GM12878 (cell line): ENCODE results near the gene OR11A1. TPM values are rescaled to one million over a fixed set of nuclear protein-coding genes. Genes with fewer than 3 reads are reported as not detected.

ENCODE experiments used
- ATAC-seq: fragments of 200-7000 bp; cut with Tn5 transposase; 3 replicates; pipeline ENCODE4 v1.9.1; 2020; ENCODE audit warnings: mild to moderate bottlenecking, moderate library complexity
- BruUV-seq: library from RNA; stranded (reverse); fragments of 400-500 nt; replicated peaks from 2 replicates; lab custom pipeline; 2021; lab: Mats Ljungman, UMichigan
- CTCF ChIA-PET: fragments of 300-600 bp; sonication (Branson Sonifier 250); formaldehyde crosslinking; extraction: SDS; loops from one replicate; lab custom pipeline; 2021; ENCODE audit warnings: inconsistent platforms; lab: Yijun Ruan, JAX
- POLR2A ChIA-PET: fragments of 350-600 bp; formaldehyde crosslinking; extraction: SDS; loops from one replicate; lab custom pipeline; 2021; ENCODE audit warnings: inconsistent platforms; lab: Charles Lee
- RAD21 ChIA-PET: fragments of 300-600 bp; sonication (Branson Sonifier 250); formaldehyde crosslinking; loops from one replicate; lab custom pipeline; 2023; ENCODE audit warnings: antibody characterized with exemption; ENCODE audit not compliant: unreplicated experiment; lab: Charles Lee
- SMC1A ChIA-PET: fragments of 300-600 bp; sonication (Branson Sonifier 250); formaldehyde crosslinking; loops from one replicate; lab custom pipeline; 2023; ENCODE audit not compliant: unreplicated experiment, uncharacterized antibody; lab: Charles Lee
- DNase-seq: peaks from one replicate; pipeline ENCODE4 v3.0.0-alpha.2; 2011; ENCODE audit warnings: low read depth, low spot score
- FAIRE-seq: peaks from 3 replicates; lab custom pipeline; 2011; peaks lifted over from hg19 to GRCh38; lab: Jason Lieb, UNC
- H2AFZ ChIP-seq: 2 replicates; pipeline ENCODE4 v1.6.0; 2011; ENCODE audit warnings: low read depth, low read length, control low read depth; ENCODE audit not compliant: control insufficient read depth
- H3K27ac ChIP-seq: 2 replicates; pipeline ENCODE4 v1.5.1; 2011; ENCODE audit warnings: control low read depth; ENCODE audit not compliant: control insufficient read depth, insufficient read depth
- H3K27me3 ChIP-seq, 2 experiments: replicated peaks in 1 of 2; 2 replicates each; pipeline versions ENCODE4 v1.6.0 to v1.6.1; 2011; ENCODE audit warnings: low read length in 1 of 2; ENCODE audit not compliant: control insufficient read depth in 2 of 2, insufficient read depth in 2 of 2
- H3K36me3 ChIP-seq, 2 experiments: 2 replicates each; pipeline ENCODE4 v1.5.1; 2011; ENCODE audit warnings: low read length in 1 of 2; ENCODE audit not compliant: control insufficient read depth in 2 of 2, insufficient read depth in 2 of 2
- H3K4me1 ChIP-seq: 2 replicates; pipeline ENCODE4 v1.6.1; 2011; ENCODE audit warnings: mild to moderate bottlenecking, low read length, moderate library complexity, mixed read lengths; ENCODE audit not compliant: control insufficient read depth, insufficient read depth
- H3K4me2 ChIP-seq: 2 replicates; pipeline ENCODE4 v1.6.0; 2011; ENCODE audit warnings: control low read depth; ENCODE audit not compliant: control insufficient read depth, insufficient read depth
- H3K4me3 ChIP-seq: fragments of 200-600 bp; sonication (generic); 2 replicates; pipeline ENCODE4 v1.5.1; 2016
- H3K79me2 ChIP-seq: 2 replicates; pipeline ENCODE4 v1.6.0; 2011; ENCODE audit warnings: low read length; ENCODE audit not compliant: control insufficient read depth, insufficient read depth
- H3K9ac ChIP-seq: 2 replicates; pipeline ENCODE4 v1.8.0; 2011; ENCODE audit warnings: low read length, control low read depth, mixed read lengths; ENCODE audit not compliant: control insufficient read depth, insufficient read depth
- H3K9me3 ChIP-seq: replicated peaks from 3 replicates; pipeline ENCODE4 v1.5.1; 2011; ENCODE audit warnings: mild to moderate bottlenecking, low read length; ENCODE audit not compliant: control insufficient read depth, insufficient read depth
- H4K20me1 ChIP-seq: 2 replicates; pipeline ENCODE4 v1.6.0; 2011; ENCODE audit not compliant: control insufficient read depth, insufficient read depth
- CBX5 ChIP-seq: sonication (generic); IDR thresholded peaks from 2 replicates; pipeline ENCODE4 v1.6.1; 2016; ENCODE audit warnings: low read depth, moderate library complexity, mild to moderate bottlenecking, inconsistent platforms
- RAD21 ChIP-seq: IDR thresholded peaks from 2 replicates; pipeline ENCODE4 v1.6.1; 2011; ENCODE audit warnings: mild to moderate bottlenecking, low read depth, low read length, moderate library complexity; ENCODE audit not compliant: insufficient read depth
- SMC3 ChIP-seq: IDR thresholded peaks from 2 replicates; pipeline ENCODE4 v1.6.1; 2011; ENCODE audit warnings: low read length, improper control_type of control experiment, borderline replicate concordance
- in situ Hi-C: fragments of 300-500 bp; cut with MboI; formaldehyde crosslinking; loops from 9 replicates; pipeline ENCODE4 v1.14.3; 2018; ENCODE audit warnings: mixed read lengths
- intact Hi-C: fragments of 100-400 bp; cut with micrococcal nuclease; formaldehyde crosslinking; loops from one replicate; pipeline ENCODE4 v1.14.2; 2022; ENCODE audit not compliant: unreplicated experiment
- polyA plus RNA-seq, 11 experiments: library from polyadenylated mRNA; depleted of rRNA in 4 of 11; unstranded in 6 of 11; stranded (reverse) in 5 of 11; fragments of >200 nt; fragmentation: Nextera tagmentation in 4 of 11; fragmentation: Illumina TruSeq in 1 of 11; extraction: Ambion mirVana in 4 of 11; extraction: Trizol in 1 of 11; gene quantifications; 1 replicate in 1 of 11; 2 replicates in 10 of 11; pipeline versions ENCODE4 v1.2.1 to v1.2.3, GENCODE V29; 2011 to 2016; ENCODE audit warnings: inconsistent platforms in 2 of 11, missing spikeins in 2 of 11, low read depth in 1 of 11
- total RNA-seq, 4 experiments: library from RNA; depleted of rRNA in 3 of 4; stranded (reverse); fragments of >200 nt in 3 of 4; fragmentation: Illumina TruSeq in 1 of 4; extraction: Trizol in 1 of 4; gene quantifications; 2 replicates each; pipeline versions ENCODE4 v1.2.1 to v1.2.3, GENCODE V29; 2013 to 2021
- TF ChIP-seq, protein P1 (sequence below), 3 experiments: IDR thresholded peaks in 2 of 3; conservative IDR thresholded peaks in 1 of 3; 2 replicates each; pipeline ENCODE4 v1.5.1; 2011; ENCODE audit warnings: low read depth in 3 of 3, low read length in 3 of 3, mild to moderate bottlenecking in 3 of 3, control low read depth in 2 of 3, moderate library complexity in 2 of 3, inconsistent platforms in 1 of 3, mixed read lengths in 1 of 3; ENCODE audit not compliant: control insufficient read depth in 2 of 3, insufficient read depth in 1 of 3; ENCODE audit errors: extremely low read depth in 1 of 3

Gene OR11A1
- total and polyA plus RNA-seq, 10 of the 15 experiments (the other 5 are each of a cell fraction or from before 2014, with no cell fraction given): not detected

DNA sequence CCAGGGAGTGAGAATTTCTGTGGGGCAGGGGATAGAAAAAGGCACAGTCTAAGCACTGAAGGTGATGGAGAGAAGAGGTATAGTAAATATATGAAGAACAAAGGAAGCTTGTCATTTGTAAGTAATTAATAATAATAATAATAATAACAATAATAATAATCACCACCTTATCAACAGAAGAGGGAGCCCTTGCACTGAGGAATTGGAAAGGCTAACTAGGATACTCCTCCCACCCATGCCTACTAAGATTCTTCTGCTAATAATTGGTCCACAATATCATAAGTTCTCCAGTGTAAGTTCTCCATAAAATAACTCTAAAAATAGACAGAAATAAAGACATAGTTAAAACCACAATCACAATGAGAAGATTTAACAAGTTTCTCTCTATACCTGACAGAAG, 80.9 kb downstream of the OR11A1 start:
- ChIA-PET POLR2A (no interaction called here), RAD21 (interaction anchor here (1.0 to 2.6 kb wide), 3 partner anchors 8 to 278 kb away, joined by 3 to 19 read pairs (median 9); no protein-coding TSS in a partner anchor), SMC1A (interaction anchor here (1.1 to 3.4 kb wide), 3 partner anchors 50 to 212 kb away, joined by 3 to 20 read pairs (median 6); no protein-coding TSS in a partner anchor), CTCF (interaction anchor here (1.1 to 3.2 kb wide), 6 partner anchors 17 to 277 kb away, joined by 3 to 30 read pairs (median 6); no protein-coding TSS in a partner anchor)
- no peaks in the 10 kb centered on the region for H3K27me3 ChIP-seq
- intact Hi-C loops (loop anchor here (1.0 kb wide), 1 partner anchor 213 kb away; no protein-coding TSS in a partner anchor), in situ Hi-C loops (no loop called here)
- no peak overlapping the region for H3K4me2 ChIP-seq
- H3K36me3 ChIP-seq: no peaks in the 10 kb centered on the region
- H3K4me3 ChIP-seq: no peak overlapping the region
- no peaks in the 10 kb centered on the region for H3K79me2 ChIP-seq
- no peak overlapping the region for H3K27ac ChIP-seq
- TF ChIP-seq CBX5 (no peak), SMC3 (peak; percentile 41; the same call in 1 of the 2 replicates), RAD21 (peak; percentile 59)
- TF ChIP-seq, protein P1, sequence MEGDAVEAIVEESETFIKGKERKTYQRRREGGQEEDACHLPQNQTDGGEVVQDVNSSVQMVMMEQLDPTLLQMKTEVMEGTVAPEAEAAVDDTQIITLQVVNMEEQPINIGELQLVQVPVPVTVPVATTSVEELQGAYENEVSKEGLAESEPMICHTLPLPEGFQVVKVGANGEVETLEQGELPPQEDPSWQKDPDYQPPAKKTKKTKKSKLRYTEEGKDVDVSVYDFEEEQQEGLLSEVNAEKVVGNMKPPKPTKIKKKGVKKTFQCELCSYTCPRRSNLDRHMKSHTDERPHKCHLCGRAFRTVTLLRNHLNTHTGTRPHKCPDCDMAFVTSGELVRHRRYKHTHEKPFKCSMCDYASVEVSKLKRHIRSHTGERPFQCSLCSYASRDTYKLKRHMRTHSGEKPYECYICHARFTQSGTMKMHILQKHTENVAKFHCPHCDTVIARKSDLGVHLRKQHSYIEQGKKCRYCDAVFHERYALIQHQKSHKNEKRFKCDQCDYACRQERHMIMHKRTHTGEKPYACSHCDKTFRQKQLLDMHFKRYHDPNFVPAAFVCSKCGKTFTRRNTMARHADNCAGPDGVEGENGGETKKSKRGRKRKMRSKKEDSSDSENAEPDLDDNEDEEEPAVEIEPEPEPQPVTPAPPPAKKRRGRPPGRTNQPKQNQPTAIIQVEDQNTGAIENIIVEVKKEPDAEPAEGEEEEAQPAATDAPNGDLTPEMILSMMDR (IDR thresholded peaks at IDR 0.05 in 2 of 3, conservative IDR thresholded peaks at IDR 0.05 in 1 of 3; ENCODE audit: control insufficient read depth in 2 of 3, extremely low read depth in 1 of 3, insufficient read depth in 1 of 3, low read depth in 3 of 3, low read length in 3 of 3): peak in 1 of 3 experiments; percentile 16; a peak in 1 of 6 replicates
- no peaks in the 10 kb centered on the region for H4K20me1 ChIP-seq
- ATAC-seq: no peak
- FAIRE-seq: no peak
- no peak overlapping the region for H3K9ac ChIP-seq
- BruUV-seq: no TSS peak
- no peak overlapping the region for H2AFZ ChIP-seq
- H3K4me1 ChIP-seq: no peaks in the 10 kb centered on the region
- no peaks in the 10 kb centered on the region for H3K9me3 ChIP-seq
- no peak for DNase-seq

Other genes with a start within 250 kb of the OR11A1 start
Only the 7 nearest of the 13 such genes appear.
- not detected in 2 replicates for gene OR5V1, start 88.2 kb downstream of the OR11A1 start, total RNA-seq (2014; rRNA removed)
- not detected in 2 replicates for gene OR5V1, start 88.2 kb downstream of the OR11A1 start, total RNA-seq (2014; rRNA removed; fragmentation: Illumina TruSeq; extraction: Trizol)
- gene OR5V1, start 88.2 kb downstream of the OR11A1 start, total RNA-seq (2021): not detected in 2 replicates
- gene OR5V1, start 88.2 kb downstream of the OR11A1 start, polyA plus RNA-seq (2011; rRNA removed): not detected in 2 replicates
- not detected in 2 replicates for gene OR5V1, start 88.2 kb downstream of the OR11A1 start, polyA plus RNA-seq (2014; fragmentation: Illumina TruSeq; extraction: Trizol)
- gene OR5V1, start 88.2 kb downstream of the OR11A1 start, polyA plus RNA-seq (2014; fragmentation: Nextera tagmentation; extraction: Ambion mirVana): not detected
- not detected in 2 replicates for gene OR5V1, start 88.2 kb downstream of the OR11A1 start, polyA plus RNA-seq (2014; rRNA removed)
- gene OR5V1, start 88.2 kb downstream of the OR11A1 start, polyA plus RNA-seq (2016; fragmentation: Nextera tagmentation; extraction: Ambion mirVana): not detected
- gene OR12D3, start 81.8 kb downstream of the OR11A1 start, total RNA-seq (2014; rRNA removed): not detected in 2 replicates
- gene OR12D3, start 81.8 kb downstream of the OR11A1 start, total RNA-seq (2014; rRNA removed; fragmentation: Illumina TruSeq; extraction: Trizol): not detected in 2 replicates
- gene OR12D3, start 81.8 kb downstream of the OR11A1 start, total RNA-seq (2021): not detected in 2 replicates
- not detected in 2 replicates for gene OR12D3, start 81.8 kb downstream of the OR11A1 start, polyA plus RNA-seq (2011; rRNA removed)
- not detected in 2 replicates for gene OR12D3, start 81.8 kb downstream of the OR11A1 start, polyA plus RNA-seq (2014; fragmentation: Illumina TruSeq; extraction: Trizol)
- gene OR12D3, start 81.8 kb downstream of the OR11A1 start, polyA plus RNA-seq (2014; fragmentation: Nextera tagmentation; extraction: Ambion mirVana): not detected
- gene OR12D3, start 81.8 kb downstream of the OR11A1 start, polyA plus RNA-seq (2014; rRNA removed): not detected in 2 replicates
- gene OR12D3, start 81.8 kb downstream of the OR11A1 start, polyA plus RNA-seq (2016; fragmentation: Nextera tagmentation; extraction: Ambion mirVana): not detected
- gene OR12D2, start 61.4 kb downstream of the OR11A1 start, total RNA-seq (2014; rRNA removed): not detected in 2 replicates
- gene OR12D2, start 61.4 kb downstream of the OR11A1 start, total RNA-seq (2014; rRNA removed; fragmentation: Illumina TruSeq; extraction: Trizol): not detected in 2 replicates
- gene OR12D2, start 61.4 kb downstream of the OR11A1 start, total RNA-seq (2021): not detected in 2 replicates
- gene OR12D2, start 61.4 kb downstream of the OR11A1 start, polyA plus RNA-seq (2011; rRNA removed): not detected in 2 replicates
- not detected in 2 replicates for gene OR12D2, start 61.4 kb downstream of the OR11A1 start, polyA plus RNA-seq (2014; fragmentation: Illumina TruSeq; extraction: Trizol)
- gene OR12D2, start 61.4 kb downstream of the OR11A1 start, polyA plus RNA-seq (2014; fragmentation: Nextera tagmentation; extraction: Ambion mirVana): not detected
- gene OR12D2, start 61.4 kb downstream of the OR11A1 start, polyA plus RNA-seq (2014; rRNA removed): not detected in 2 replicates
- gene OR12D2, start 61.4 kb downstream of the OR11A1 start, polyA plus RNA-seq (2016; fragmentation: Nextera tagmentation; extraction: Ambion mirVana): not detected
- not detected in 2 replicates for gene OR12D1, start 42.1 kb downstream of the OR11A1 start, total RNA-seq (2014; rRNA removed)
- not detected in 2 replicates for gene OR12D1, start 42.1 kb downstream of the OR11A1 start, total RNA-seq (2014; rRNA removed; fragmentation: Illumina TruSeq; extraction: Trizol)
- gene OR12D1, start 42.1 kb downstream of the OR11A1 start, total RNA-seq (2021): not detected in 2 replicates
- gene OR12D1, start 42.1 kb downstream of the OR11A1 start, polyA plus RNA-seq (2011; rRNA removed): not detected in 2 replicates
- not detected in 2 replicates for gene OR12D1, start 42.1 kb downstream of the OR11A1 start, polyA plus RNA-seq (2014; fragmentation: Illumina TruSeq; extraction: Trizol)
- gene OR12D1, start 42.1 kb downstream of the OR11A1 start, polyA plus RNA-seq (2014; fragmentation: Nextera tagmentation; extraction: Ambion mirVana): not detected
- not detected in 2 replicates for gene OR12D1, start 42.1 kb downstream of the OR11A1 start, polyA plus RNA-seq (2014; rRNA removed)
- not detected for gene OR12D1, start 42.1 kb downstream of the OR11A1 start, polyA plus RNA-seq (2016; fragmentation: Nextera tagmentation; extraction: Ambion mirVana)
- gene OR10C1, start 17.8 kb downstream of the OR11A1 start, total RNA-seq (2014; rRNA removed): not detected in 2 replicates
- gene OR10C1, start 17.8 kb downstream of the OR11A1 start, total RNA-seq (2014; rRNA removed; fragmentation: Illumina TruSeq; extraction: Trizol): not detected in 2 replicates
- gene OR10C1, start 17.8 kb downstream of the OR11A1 start, total RNA-seq (2021): not detected in 2 replicates
- not detected in 2 replicates for gene OR10C1, start 17.8 kb downstream of the OR11A1 start, polyA plus RNA-seq (2011; rRNA removed)
- not detected in 2 replicates for gene OR10C1, start 17.8 kb downstream of the OR11A1 start, polyA plus RNA-seq (2014; fragmentation: Illumina TruSeq; extraction: Trizol)
- not detected for gene OR10C1, start 17.8 kb downstream of the OR11A1 start, polyA plus RNA-seq (2014; fragmentation: Nextera tagmentation; extraction: Ambion mirVana)
- gene OR10C1, start 17.8 kb downstream of the OR11A1 start, polyA plus RNA-seq (2014; rRNA removed): not detected in 2 replicates
- not detected for gene OR10C1, start 17.8 kb downstream of the OR11A1 start, polyA plus RNA-seq (2016; fragmentation: Nextera tagmentation; extraction: Ambion mirVana)
- not detected in 2 replicates for gene OR2H1, start 84 bp upstream of the OR11A1 start, total RNA-seq (2014; rRNA removed)
- gene OR2H1, start 84 bp upstream of the OR11A1 start, total RNA-seq (2014; rRNA removed; fragmentation: Illumina TruSeq; extraction: Trizol): not detected in 2 replicates
- gene OR2H1, start 84 bp upstream of the OR11A1 start, total RNA-seq (2021): not detected in 2 replicates
- gene OR2H1, start 84 bp upstream of the OR11A1 start, polyA plus RNA-seq (2011; rRNA removed): not detected in 2 replicates
- not detected in 2 replicates for gene OR2H1, start 84 bp upstream of the OR11A1 start, polyA plus RNA-seq (2014; fragmentation: Illumina TruSeq; extraction: Trizol)
- gene OR2H1, start 84 bp upstream of the OR11A1 start, polyA plus RNA-seq (2014; fragmentation: Nextera tagmentation; extraction: Ambion mirVana): not detected
- gene OR2H1, start 84 bp upstream of the OR11A1 start, polyA plus RNA-seq (2014; rRNA removed): not detected in 2 replicates
- gene OR2H1, start 84 bp upstream of the OR11A1 start, polyA plus RNA-seq (2016; fragmentation: Nextera tagmentation; extraction: Ambion mirVana): not detected
- not detected in 2 replicates for gene MAS1L, start 30.9 kb upstream of the OR11A1 start, total RNA-seq (2014; rRNA removed)
- not detected in 2 replicates for gene MAS1L, start 30.9 kb upstream of the OR11A1 start, total RNA-seq (2014; rRNA removed; fragmentation: Illumina TruSeq; extraction: Trizol)
- gene MAS1L, start 30.9 kb upstream of the OR11A1 start, total RNA-seq (2021): not detected in 2 replicates
- gene MAS1L, start 30.9 kb upstream of the OR11A1 start, polyA plus RNA-seq (2011; rRNA removed): not detected in 2 replicates
- gene MAS1L, start 30.9 kb upstream of the OR11A1 start, polyA plus RNA-seq (2014; fragmentation: Illumina TruSeq; extraction: Trizol): not detected in 2 replicates
- gene MAS1L, start 30.9 kb upstream of the OR11A1 start, polyA plus RNA-seq (2014; fragmentation: Nextera tagmentation; extraction: Ambion mirVana): not detected
- gene MAS1L, start 30.9 kb upstream of the OR11A1 start, polyA plus RNA-seq (2014; rRNA removed): not detected in 2 replicates
- not detected for gene MAS1L, start 30.9 kb upstream of the OR11A1 start, polyA plus RNA-seq (2016; fragmentation: Nextera tagmentation; extraction: Ambion mirVana)